Bronchial epithelial cell (primary cell): ENCODE data around the gene PADI3. TPM values are rescaled to one million over a fixed set of nuclear protein-coding genes. Genes with fewer than 3 reads are reported as not detected.
"Not testable (repeated sequence)": the region's sequence is repeated elsewhere in the genome, so short reads cannot be mapped to it uniquely, and the experiment has no call there.

Experiments used
- DNase-seq: peaks from one replicate; pipeline ENCODE4 v3.0.0-alpha.2; 2010; ENCODE audit warnings: low read depth
- FAIRE-seq: peaks from 2 replicates; lab custom pipeline; 2011; peaks lifted over from hg19 to GRCh38; lab: Jason Lieb, UNC
- H3K27me3 ChIP-seq: 2 replicates; pipeline ENCODE4 v1.5.1; 2011; ENCODE audit warnings: low read length; ENCODE audit not compliant: control insufficient read depth, insufficient read depth
- H3K36me3 ChIP-seq: 2 replicates; pipeline ENCODE4 v1.5.1; 2011; ENCODE audit warnings: low read length; ENCODE audit not compliant: control insufficient read depth, insufficient read depth
- H3K4me3 ChIP-seq: 2 replicates; pipeline ENCODE4 v1.5.1; 2011; ENCODE audit warnings: mild to moderate bottlenecking, low read depth, low read length, control low read depth
- total RNA-seq: library from RNA; depleted of rRNA; stranded (reverse); fragments of >200 nt; gene quantifications from 2 replicates; pipeline ENCODE4 v1.2.1, GENCODE V29; 2014
- TF ChIP-seq, protein P1 (sequence below): IDR thresholded peaks from 2 replicates; pipeline ENCODE4 v1.5.1; 2011; ENCODE audit warnings: mild to moderate bottlenecking, moderate library complexity, low read length, control low read depth, inconsistent platforms; ENCODE audit not compliant: insufficient read depth, severe bottlenecking

The PADI3 gene
- total RNA-seq, 1 donor from 2014 or later = 0.26 TPM

- no peak overlapping the region for H3K4me3 ChIP-seq
- TF ChIP-seq, protein P1, sequence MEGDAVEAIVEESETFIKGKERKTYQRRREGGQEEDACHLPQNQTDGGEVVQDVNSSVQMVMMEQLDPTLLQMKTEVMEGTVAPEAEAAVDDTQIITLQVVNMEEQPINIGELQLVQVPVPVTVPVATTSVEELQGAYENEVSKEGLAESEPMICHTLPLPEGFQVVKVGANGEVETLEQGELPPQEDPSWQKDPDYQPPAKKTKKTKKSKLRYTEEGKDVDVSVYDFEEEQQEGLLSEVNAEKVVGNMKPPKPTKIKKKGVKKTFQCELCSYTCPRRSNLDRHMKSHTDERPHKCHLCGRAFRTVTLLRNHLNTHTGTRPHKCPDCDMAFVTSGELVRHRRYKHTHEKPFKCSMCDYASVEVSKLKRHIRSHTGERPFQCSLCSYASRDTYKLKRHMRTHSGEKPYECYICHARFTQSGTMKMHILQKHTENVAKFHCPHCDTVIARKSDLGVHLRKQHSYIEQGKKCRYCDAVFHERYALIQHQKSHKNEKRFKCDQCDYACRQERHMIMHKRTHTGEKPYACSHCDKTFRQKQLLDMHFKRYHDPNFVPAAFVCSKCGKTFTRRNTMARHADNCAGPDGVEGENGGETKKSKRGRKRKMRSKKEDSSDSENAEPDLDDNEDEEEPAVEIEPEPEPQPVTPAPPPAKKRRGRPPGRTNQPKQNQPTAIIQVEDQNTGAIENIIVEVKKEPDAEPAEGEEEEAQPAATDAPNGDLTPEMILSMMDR = peak; percentile 13
- no peaks in the 10 kb centered on the region for H3K36me3 ChIP-seq
- H3K27me3 ChIP-seq = no peaks in the 10 kb centered on the region
- FAIRE-seq (no peak), DNase-seq (no peak)
Measured at GRCh38 chr1:17237561-17237903, 11.4 kb upstream of the PADI3 start.

DNA sequence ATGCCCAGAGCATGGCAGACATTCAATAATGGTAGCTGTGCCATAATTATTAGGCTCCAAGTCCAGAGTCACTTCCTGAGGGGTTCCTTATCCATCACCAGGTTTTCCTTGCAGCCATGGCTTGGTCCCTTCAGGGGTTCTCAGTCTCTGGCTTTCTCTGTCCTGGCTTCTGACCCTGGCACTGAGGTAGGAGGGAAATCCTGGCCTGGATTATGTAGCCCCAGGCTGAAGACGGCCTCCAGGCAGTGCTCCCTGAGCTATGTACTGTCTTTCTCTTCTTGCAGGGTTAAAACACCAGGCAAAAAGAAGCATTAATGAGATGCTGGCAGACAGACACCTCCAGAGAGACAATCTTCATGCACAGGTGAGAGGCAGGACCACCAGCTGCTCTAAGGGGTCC is 9.5 kb upstream of the PADI3 start:
- DNase-seq (peak; percentile 61), FAIRE-seq (no peak)
- H3K36me3 ChIP-seq = no peaks in the 10 kb centered on the region
- no peak overlapping the region for H3K4me3 ChIP-seq
- TF ChIP-seq, protein P1 = no peak
- no peaks in the 10 kb centered on the region for H3K27me3 ChIP-seq

GRCh38 chr1:17241011-17241779 is 7.7 kb upstream of the PADI3 start:
- not testable (repeated sequence) for FAIRE-seq, H3K27me3 ChIP-seq, H3K36me3 ChIP-seq, H3K4me3 ChIP-seq, DNase-seq

DNA sequence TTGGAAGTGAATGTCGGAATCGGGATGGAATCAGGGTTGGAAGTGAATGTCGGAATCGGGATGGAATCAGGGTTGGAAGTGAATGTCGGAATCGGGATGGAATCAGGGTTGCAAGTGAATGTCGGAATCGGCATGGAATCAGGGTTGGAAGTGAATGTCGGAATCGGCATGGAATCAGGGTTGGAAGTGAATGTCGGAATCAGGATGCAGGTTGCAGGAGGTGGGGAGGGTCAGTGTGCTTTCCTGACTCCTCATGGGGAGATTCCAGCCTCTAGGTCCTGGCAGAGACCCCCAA is 7.2 kb upstream of the PADI3 start:
- not testable (repeated sequence) for H3K36me3 ChIP-seq, DNase-seq, H3K27me3 ChIP-seq, H3K4me3 ChIP-seq, FAIRE-seq

DNA sequence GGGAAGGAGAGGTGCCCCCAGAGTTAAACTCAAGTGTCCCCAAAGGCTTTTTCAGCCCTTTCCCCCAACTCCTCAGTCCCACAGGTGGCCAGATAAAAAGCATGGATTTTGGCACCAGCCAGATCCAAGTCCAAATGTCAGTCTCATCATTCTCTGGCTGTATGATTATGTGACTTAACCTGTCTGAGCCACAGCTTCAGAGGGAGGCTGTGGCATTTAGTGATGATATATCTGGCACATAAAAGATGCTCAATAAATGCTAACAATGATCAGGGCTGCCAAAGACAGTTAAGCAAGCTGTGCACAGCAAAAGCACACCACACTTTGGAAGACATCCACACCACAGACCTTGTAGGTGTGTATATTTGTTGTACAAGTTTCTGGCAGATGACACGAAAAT is 5.6 kb upstream of the PADI3 start:
- H3K4me3 ChIP-seq = no peak overlapping the region
- no peaks in the 10 kb centered on the region for H3K27me3 ChIP-seq
- TF ChIP-seq, protein P1 = no peak
- DNase-seq = no peak
- FAIRE-seq = peak; percentile 72
- no peaks in the 10 kb centered on the region for H3K36me3 ChIP-seq

DNA sequence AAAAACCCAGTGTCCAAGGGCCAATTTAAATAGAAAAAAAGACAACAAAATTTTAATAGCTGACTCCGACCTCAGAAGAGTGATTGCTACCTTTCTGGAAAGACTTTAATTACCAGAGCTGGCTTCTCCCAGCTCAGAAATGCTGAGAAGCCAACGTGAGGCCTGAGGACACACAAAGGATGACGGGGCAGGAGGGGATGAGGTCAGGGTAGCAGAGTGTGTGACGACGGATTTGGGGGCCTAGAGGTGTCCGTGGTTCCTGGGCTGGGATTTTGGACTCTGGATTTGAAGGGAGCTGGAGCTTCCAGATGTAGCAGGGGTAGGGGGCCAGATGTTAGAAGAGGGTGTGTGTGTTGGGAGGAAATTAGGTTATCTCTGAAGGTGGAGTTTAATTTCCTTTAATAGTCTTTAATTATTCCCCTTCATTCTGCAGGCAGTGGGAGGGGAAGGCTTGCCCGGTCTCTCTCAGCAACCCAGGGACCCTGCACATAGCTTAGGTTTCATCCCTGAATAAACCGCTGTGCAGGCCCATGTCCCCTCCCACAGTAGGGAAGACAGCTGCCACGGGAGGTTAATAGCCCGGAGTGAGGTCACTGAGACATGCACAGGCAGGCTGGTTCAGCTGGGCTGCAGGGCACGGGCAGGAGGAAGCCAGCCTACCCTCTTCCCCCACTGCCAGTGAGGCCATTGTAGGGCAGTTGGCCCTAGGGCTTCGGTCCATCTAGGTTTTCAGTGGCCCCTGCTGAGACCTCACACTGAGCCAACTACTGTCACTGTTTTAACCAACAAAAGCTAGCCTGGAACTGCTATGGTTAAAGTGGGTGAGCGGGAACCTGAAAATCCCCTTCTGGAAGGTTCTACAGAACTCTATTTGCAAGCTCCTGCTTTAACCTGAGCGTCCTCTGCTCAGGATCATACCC is 3.8 kb upstream of the PADI3 start:
- no peaks in the 10 kb centered on the region for H3K27me3 ChIP-seq
- H3K4me3 ChIP-seq = no peak overlapping the region
- peak; percentile 13 for FAIRE-seq
- H3K36me3 ChIP-seq = no peaks in the 10 kb centered on the region
- TF ChIP-seq, protein P1 = no peak
- peak; percentile 62 for DNase-seq
